Stimulated activated CD8-positive, alpha-beta memory T cell treated with anti-CD3 and anti-CD28 coated beads, Interleukin-7, amount 100 ng/mL, for 4 hours (primary cell): ENCODE measurements around the gene MFSD11.
"Not testable (repeated sequence)": the region's sequence is repeated elsewhere in the genome, so short reads cannot be mapped to it uniquely, and the experiment has no call there.

ENCODE experiments used
- DNase-seq, 2 donors: peaks; one replicate each; pipeline ENCODE4 v3.0.0-alpha.2; 2020; ENCODE audit warnings: low read depth in 2 of 2

Gene MFSD11

GRCh38 chr17:76737676-76738467, at the start of gene MFSD11:
TSS of gene MFSD11 (plus strand) at chr17:76738119. CDS start at chr17:76738353, 234 bp downstream.
- peak; percentile 73 to 93 for DNase-seq

GRCh38 chr17:76688165-76688622, 49.7 kb upstream of the MFSD11 start:
- DNase-seq: no peak

- DNase-seq: no peak
Measured at GRCh38 chr17:76689859-76690258, 48.1 kb upstream of the MFSD11 start.

- no peak for DNase-seq
Measured at GRCh38 chr17:76690596-76691280, 47.2 kb upstream of the MFSD11 start.

GRCh38 chr17:76691379-76692191, 46.3 kb upstream of the MFSD11 start:
- DNase-seq: no peak

GRCh38 chr17:76695059-76695831, 42.7 kb upstream of the MFSD11 start:
- no peak for DNase-seq

- no peak for DNase-seq
Measured at GRCh38 chr17:76696763-76697701, 40.9 kb upstream of the MFSD11 start.

- DNase-seq: no peak
Measured at GRCh38 chr17:76697702-76698465, 40.0 kb upstream of the MFSD11 start.

GRCh38 chr17:76698466-76698977, 39.4 kb upstream of the MFSD11 start:
- not testable (repeated sequence) for DNase-seq

- DNase-seq: no peak
Measured at GRCh38 chr17:76700270-76700616, 37.7 kb upstream of the MFSD11 start.

- peak in 1 of 2 donors; percentile 22 for DNase-seq
Measured at GRCh38 chr17:76700617-76701470, 37.1 kb upstream of the MFSD11 start.

GRCh38 chr17:76701471-76701967, 36.4 kb upstream of the MFSD11 start:
- no peak for DNase-seq

GRCh38 chr17:76702076-76702475, 35.8 kb upstream of the MFSD11 start:
- DNase-seq: no peak

GRCh38 chr17:76702941-76703637, 34.8 kb upstream of the MFSD11 start:
- DNase-seq: no peak

- DNase-seq: no peak
Measured at GRCh38 chr17:76704805-76705204, 33.1 kb upstream of the MFSD11 start.

- DNase-seq: no peak
Measured at GRCh38 chr17:76706817-76707216, 31.1 kb upstream of the MFSD11 start.

- DNase-seq: no peak
Measured at GRCh38 chr17:76707985-76708807, 29.7 kb upstream of the MFSD11 start.
